Airway epithelial cell (primary cell): ENCODE results near the gene NYNRIN. TPM values are rescaled to one million over a fixed set of nuclear protein-coding genes. Genes with fewer than 3 reads are reported as not detected.

Source experiments
- total RNA-seq: library from RNA; depleted of rRNA; stranded (reverse); fragments of >200 nt; gene quantifications from 2 replicates; pipeline ENCODE4 v1.2.3, GENCODE V29; 2015

Gene NYNRIN
- total RNA-seq = 16.4 and 21.9 TPM in 2 replicates

GRCh38 chr14:24398653-24399446, at the start of gene NYNRIN:
NYNRIN (plus strand) TSS chr14:24399003; CDS start chr14:24399247, 244 bp downstream.

GRCh38 chr14:24367514-24368211, 31.1 kb upstream of the NYNRIN start, which contains the start of gene NFATC4:
NFATC4 (plus strand) TSS chr14:24368184; CDS start chr14:24368341, 157 bp downstream.

GRCh38 chr14:24429395-24430142, 30.8 kb downstream of the NYNRIN start, which contains the start of the genes CBLN3 and KHNYN:
CBLN3 (minus strand) TSS chr14:24429668; CDS start chr14:24429054, 614 bp downstream.
KHNYN (plus strand) TSS chr14:24429954; CDS start chr14:24430731, 777 bp downstream.

GRCh38 chr14:24442240-24443052, 43.6 kb downstream of the NYNRIN start, which contains the start of gene SDR39U1:
SDR39U1 (minus strand) TSS chr14:24442776; CDS start chr14:24442769, 7 bp downstream.

Other genes starting within 250 kb of the NYNRIN start
- gene IRF9, start 237.7 kb upstream of the NYNRIN start, total RNA-seq = 10.6 and 14.6 TPM in 2 replicates
- gene REC8, start 226.9 kb upstream of the NYNRIN start, total RNA-seq = 20.7 and 24.2 TPM in 2 replicates
- 69.6 and 70.8 TPM in 2 replicates for gene IPO4, start 210.2 kb upstream of the NYNRIN start, total RNA-seq
- gene TM9SF1, start 203.6 kb upstream of the NYNRIN start, total RNA-seq = 46.4 and 51.1 TPM in 2 replicates
- gene TSSK4, start 193.3 kb upstream of the NYNRIN start, total RNA-seq = not detected in 2 replicates
- gene CHMP4A, start 185.5 kb upstream of the NYNRIN start, total RNA-seq = 60.7 and 77.1 TPM in 2 replicates
- gene MDP1, start 182.9 kb upstream of the NYNRIN start, total RNA-seq = 11.5 and 12.0 TPM in 2 replicates
- gene NEDD8, start 166.6 kb upstream of the NYNRIN start, total RNA-seq = 243 and 248 TPM in 2 replicates
- gene GMPR2, start 166.1 kb upstream of the NYNRIN start, total RNA-seq = 30.3 and 45.9 TPM in 2 replicates
- gene TINF2, start 156.4 kb upstream of the NYNRIN start, total RNA-seq = 52.2 and 64.4 TPM in 2 replicates
- gene TGM1, start 135.8 kb upstream of the NYNRIN start, total RNA-seq = 229 and 247 TPM in 2 replicates
- gene RABGGTA, start 127.4 kb upstream of the NYNRIN start, total RNA-seq = 58.5 and 80.3 TPM in 2 replicates
- gene DHRS1, start 99.2 kb upstream of the NYNRIN start, total RNA-seq = 82.6 and 85.4 TPM in 2 replicates
- 20.7 and 32.6 TPM in 2 replicates for gene NOP9, start 99.2 kb upstream of the NYNRIN start, total RNA-seq
- gene CIDEB, start 91.0 kb upstream of the NYNRIN start, total RNA-seq = 2.2 and 2.7 TPM in 2 replicates
- gene LTB4R2, start 88.9 kb upstream of the NYNRIN start, total RNA-seq = 55.2 and 59.3 TPM in 2 replicates
- 7.7 and 16.1 TPM in 2 replicates for gene LTB4R, start 87.5 kb upstream of the NYNRIN start, total RNA-seq
- gene ADCY4, start 63.9 kb upstream of the NYNRIN start, total RNA-seq = 0.85 and 1.6 TPM in 2 replicates
- 5.4 and 6.0 TPM in 2 replicates for gene RIPK3, start 59.0 kb upstream of the NYNRIN start, total RNA-seq
- 24.3 and 29.6 TPM in 2 replicates for gene NFATC4, start 30.8 kb upstream of the NYNRIN start, total RNA-seq
- gene CBLN3, start 30.7 kb downstream of the NYNRIN start, total RNA-seq = 0.56 and 1.1 TPM in 2 replicates
- 60.4 and 66.9 TPM in 2 replicates for gene KHNYN, start 31.0 kb downstream of the NYNRIN start, total RNA-seq
- 17.0 and 34.2 TPM in 2 replicates for gene SDR39U1, start 43.8 kb downstream of the NYNRIN start, total RNA-seq
- gene CMA1, start 109.3 kb downstream of the NYNRIN start, total RNA-seq = not detected in 2 replicates
- not detected in 2 replicates for gene CTSG, start 177.2 kb downstream of the NYNRIN start, total RNA-seq
- not detected in 2 replicates for gene GZMH, start 210.7 kb downstream of the NYNRIN start, total RNA-seq
- gene GZMB, start 235.2 kb downstream of the NYNRIN start, total RNA-seq = not detected in 2 replicates